Measurements from ENCODE around the gene ZNF451.

ZNF451 gene

GRCh38 chr6:57216235-57217101, 126.5 kb downstream of the ZNF451 start:
- TF ChIP-seq EZH2phosphoT487 (conservative IDR thresholded peaks at IDR 0.05; ENCODE audit: low read length) (no peak), CTCF (IDR thresholded peaks at IDR 0.05; ENCODE audit: insufficient read depth, low read length, poor library complexity, severe bottlenecking) (no peak)
- Histone ChIP-seq H3K27me3 (ENCODE audit: low read length) (no peaks in the 10 kb centered on the region), H3K4me2 (ENCODE audit: low read depth, low read length, poor library complexity, severe bottlenecking) (no peak overlapping the region), H3K9me2 (replicated peaks; ENCODE audit: insufficient read depth, low read length) (no peaks in the 10 kb centered on the region), H3K9ac (ENCODE audit: low read length) (no peak overlapping the region), H3K4me3 (ENCODE audit: insufficient read depth, low read length, poor library complexity, severe bottlenecking) (no peak overlapping the region), H3K9me3 (ENCODE audit: insufficient read depth, low read length) (no peaks in the 10 kb centered on the region), H4K20me1 (ENCODE audit: low read depth, low read length) (peaks cover 38% of the 10 kb centered on the region), H3K36me3 (ENCODE audit: low read length) (peaks cover 4% of the 10 kb centered on the region), H2AFZ (ENCODE audit: low read depth, low read length, severe bottlenecking) (no peak overlapping the region), H3K27ac (ENCODE audit: low read depth, low read length) (no peak overlapping the region), H3K79me2 (ENCODE audit: insufficient read depth, low read length) (peaks cover 99% of the 10 kb centered on the region), H3F3A (ENCODE audit: insufficient read depth) (0 out of 2 replicates have a peak, but pooled peaks cover 8% of the 10 kb centered on the region)

GRCh38 chr6:57217270-57217669, 127.3 kb downstream of the ZNF451 start:
- H3K27ac ChIP-seq (ENCODE audit: low read depth, low read length): no peak overlapping the region
- H3K9me3 ChIP-seq (ENCODE audit: insufficient read depth, low read length): no peaks in the 10 kb centered on the region
- no peak overlapping the region for H2AFZ ChIP-seq (ENCODE audit: low read depth, low read length, severe bottlenecking)
- H3K79me2 ChIP-seq (ENCODE audit: insufficient read depth, low read length): peaks cover 94% of the 10 kb centered on the region
- TF ChIP-seq EZH2phosphoT487 (conservative IDR thresholded peaks at IDR 0.05; ENCODE audit: low read length) (no peak), CTCF (IDR thresholded peaks at IDR 0.05; ENCODE audit: insufficient read depth, low read length, poor library complexity, severe bottlenecking) (no peak)
- no peaks in the 10 kb centered on the region for H3K27me3 ChIP-seq (ENCODE audit: low read length)
- H3K36me3 ChIP-seq (ENCODE audit: low read length): peaks cover 4% of the 10 kb centered on the region
- peaks cover 38% of the 10 kb centered on the region for H4K20me1 ChIP-seq (ENCODE audit: low read depth, low read length)
- no peak overlapping the region for H3K9ac ChIP-seq (ENCODE audit: low read length)
- no peak overlapping the region for H3K4me2 ChIP-seq (ENCODE audit: low read depth, low read length, poor library complexity, severe bottlenecking)
- no peak overlapping the region for H3K4me3 ChIP-seq (ENCODE audit: insufficient read depth, low read length, poor library complexity, severe bottlenecking)
- H3F3A ChIP-seq (ENCODE audit: insufficient read depth): 0 out of 2 replicates have a peak, but pooled peaks cover 8% of the 10 kb centered on the region
- H3K9me2 ChIP-seq (replicated peaks; ENCODE audit: insufficient read depth, low read length): no peaks in the 10 kb centered on the region

Data from SU-DHL-6 (cell line).